HG02571 (cell line): ENCODE data around the gene CREB3L1.
"Not testable (repeated sequence)": the region's sequence is repeated elsewhere in the genome, so short reads cannot be mapped to it uniquely, and the experiment has no call there.

Experiments
- ATAC-seq: cut with Tn5 transposase; IDR thresholded peaks from one replicate; pipeline ENCODE4 v1.9.1; 2021; ENCODE audit warnings: mild to moderate bottlenecking, moderate library complexity; ENCODE audit not compliant: unreplicated experiment

Gene CREB3L1

GRCh38 chr11:46248289-46249102 lies 29.0 kb upstream of the CREB3L1 start:
- no peak for ATAC-seq

DNA sequence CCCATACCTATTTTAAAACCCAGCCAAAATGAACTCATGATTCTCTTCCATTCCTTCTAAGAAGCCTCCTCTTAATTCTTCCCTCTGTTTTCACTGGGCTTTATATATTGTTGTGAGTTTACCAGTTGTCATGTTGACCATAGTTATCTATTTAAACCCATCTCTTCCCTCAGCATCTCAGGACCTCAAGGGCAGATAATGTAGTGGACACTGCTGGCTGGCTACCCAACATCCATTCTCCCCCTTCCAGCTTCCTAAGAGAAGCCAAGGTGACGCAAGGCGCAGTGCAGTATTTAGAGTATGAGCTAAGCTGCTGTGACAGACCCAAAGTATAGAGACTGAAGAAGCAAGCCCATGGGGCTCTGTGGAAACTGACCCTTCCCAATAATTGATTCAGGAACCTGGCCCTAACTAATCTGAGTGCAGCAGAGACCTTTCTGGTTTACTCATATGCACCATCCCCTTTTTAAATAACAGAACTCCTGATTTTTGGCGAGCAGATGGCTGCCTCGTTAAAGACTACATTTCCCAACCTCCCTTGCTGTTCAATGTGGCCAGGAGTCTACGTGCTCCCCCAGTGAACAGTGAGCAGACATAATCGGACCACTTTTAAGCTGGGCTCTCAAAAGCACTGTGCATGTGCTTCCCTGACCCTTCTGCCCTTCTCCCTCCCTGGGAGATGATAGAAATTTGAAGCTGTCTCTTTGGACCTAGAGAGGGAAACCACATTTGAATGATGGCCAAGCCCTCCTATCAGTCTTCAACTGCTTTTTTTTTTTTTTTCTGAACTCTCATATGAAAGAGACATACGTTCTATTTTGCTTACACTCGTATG lies 28.1 kb upstream of the CREB3L1 start:
- ATAC-seq: no peak

- ATAC-seq: no peak
These were observed 27.3 kb upstream of the CREB3L1 start for GRCh38 chr11:46249938-46250744.

DNA sequence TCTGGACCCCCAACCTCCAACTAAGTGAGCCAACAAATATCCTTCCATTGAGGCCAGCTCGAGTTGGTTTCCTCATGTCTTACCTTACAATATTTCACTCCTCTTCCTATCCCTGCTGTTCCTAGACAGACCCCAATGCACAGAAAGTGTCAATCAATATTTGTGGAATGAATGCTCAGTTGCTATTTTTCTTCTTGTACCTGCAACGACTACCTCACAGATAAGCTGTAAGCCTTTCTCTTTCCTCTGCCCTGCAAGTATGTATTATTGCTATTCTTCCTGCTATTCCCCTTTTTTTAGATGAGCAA lies 26.8 kb upstream of the CREB3L1 start:
- no peak for ATAC-seq

- ATAC-seq: no peak
These were observed 25.5 kb upstream of the CREB3L1 start for GRCh38 chr11:46251954-46252353.

DNA sequence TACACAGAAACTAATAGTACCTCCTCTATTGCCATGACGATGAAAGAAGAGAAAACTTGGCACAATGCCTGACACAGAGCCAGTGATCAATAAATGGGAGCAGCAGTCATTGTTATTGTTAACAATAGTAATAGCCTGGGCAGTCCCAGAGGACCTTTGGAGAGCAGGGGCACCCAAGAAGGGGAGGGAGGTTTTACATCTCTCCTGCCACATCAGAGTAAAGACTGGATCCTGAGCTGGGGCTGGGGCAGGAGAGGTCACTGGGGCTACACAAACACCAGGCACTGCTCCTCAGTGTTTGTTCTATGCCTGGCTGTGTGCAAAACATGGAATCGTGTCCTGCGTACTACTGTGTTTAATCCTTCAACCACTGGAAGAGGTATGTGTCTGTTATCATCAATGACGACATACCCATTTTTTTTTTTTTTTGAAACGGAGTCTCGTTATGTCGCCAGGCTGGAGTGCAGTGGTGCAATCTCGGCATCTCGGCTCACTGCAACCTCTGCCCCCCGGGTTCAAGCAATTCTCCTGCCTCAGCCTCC lies 25.0 kb upstream of the CREB3L1 start:
- no peak for ATAC-seq

DNA sequence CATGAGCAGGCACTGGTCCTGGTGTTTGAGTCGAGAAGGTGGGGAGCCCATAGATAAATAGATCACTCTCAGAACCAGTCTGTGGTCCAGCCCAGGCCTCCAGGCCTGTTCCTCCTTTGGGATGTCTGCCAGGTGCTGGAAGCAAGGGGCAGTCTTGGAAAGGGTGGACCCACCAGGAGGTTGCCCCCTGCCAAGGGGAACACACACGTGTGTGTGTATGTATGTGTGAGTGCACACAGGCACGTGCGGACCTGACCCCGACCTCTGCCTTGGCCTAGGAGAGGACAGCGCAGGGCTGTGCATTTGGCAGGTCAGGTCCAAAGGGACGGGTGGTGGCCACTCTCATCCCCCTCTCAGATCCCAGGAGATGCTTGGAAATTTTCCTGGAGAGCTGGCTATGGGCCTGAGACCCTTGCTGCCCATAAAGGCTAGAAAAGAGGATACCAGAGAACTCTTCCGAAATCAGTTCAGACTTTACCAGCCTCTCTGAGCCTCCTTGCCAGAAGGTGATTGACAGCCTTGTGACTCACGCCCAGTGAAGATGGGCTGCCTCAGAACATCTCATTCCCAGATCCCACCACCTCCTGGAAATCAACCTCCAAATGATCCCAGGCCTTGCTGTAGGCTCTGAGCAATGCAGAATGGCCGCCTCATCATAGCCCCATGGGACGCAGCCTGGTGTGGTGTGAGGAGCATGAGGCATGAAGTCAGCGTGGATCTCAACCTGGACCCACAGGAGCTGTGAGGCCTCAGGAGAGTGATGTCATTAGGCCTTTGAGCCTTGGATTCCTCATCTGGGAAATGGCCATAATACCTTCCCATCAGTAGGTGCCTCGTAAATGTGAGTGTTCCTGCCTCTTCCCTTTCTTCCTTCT lies 24.0 kb upstream of the CREB3L1 start:
- no peak for ATAC-seq

- no peak for ATAC-seq
These were observed 23.4 kb upstream of the CREB3L1 start for GRCh38 chr11:46254133-46254491.

DNA sequence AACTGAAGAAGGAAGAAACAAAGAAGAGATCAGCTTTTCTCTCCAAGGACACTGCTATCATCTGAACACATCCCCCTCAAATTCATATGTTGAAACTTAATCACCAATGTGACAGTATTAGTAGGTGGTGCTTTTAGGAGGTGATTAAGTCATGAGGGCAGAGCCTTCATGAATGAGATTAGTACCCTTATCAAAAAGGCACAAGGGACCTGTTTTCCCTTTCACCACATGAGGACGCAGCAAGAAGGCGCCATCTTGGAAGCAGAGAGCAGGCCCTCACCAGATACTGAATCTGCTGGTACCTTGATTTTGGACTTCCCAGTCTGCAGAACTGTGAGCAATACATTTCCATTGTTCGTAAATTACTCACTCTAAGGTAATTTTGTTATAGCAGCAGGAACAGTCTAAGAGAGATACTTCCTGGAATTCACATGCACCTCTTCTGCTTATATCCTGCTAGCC lies 20.9 kb upstream of the CREB3L1 start:
- no peak for ATAC-seq

DNA sequence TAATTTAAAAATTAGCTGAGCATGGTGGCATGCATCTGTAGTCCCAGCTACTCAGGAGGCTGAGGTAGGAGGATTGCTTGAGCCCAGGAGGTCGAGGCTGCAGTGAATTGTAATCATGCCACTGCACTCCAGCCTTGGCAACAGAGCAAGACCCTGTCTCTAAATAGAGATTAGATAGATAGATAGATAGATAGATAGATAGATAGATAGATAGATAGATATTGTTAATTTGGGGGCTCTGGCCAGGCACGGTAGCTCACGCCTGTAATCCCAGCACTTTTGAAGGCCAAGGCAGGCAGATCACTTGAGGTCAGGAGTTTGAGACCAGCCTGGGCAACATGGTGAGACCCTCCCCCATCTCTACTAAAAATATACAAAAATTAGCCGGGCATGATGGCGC lies 18.1 kb upstream of the CREB3L1 start:
- not testable (repeated sequence) for ATAC-seq

DNA sequence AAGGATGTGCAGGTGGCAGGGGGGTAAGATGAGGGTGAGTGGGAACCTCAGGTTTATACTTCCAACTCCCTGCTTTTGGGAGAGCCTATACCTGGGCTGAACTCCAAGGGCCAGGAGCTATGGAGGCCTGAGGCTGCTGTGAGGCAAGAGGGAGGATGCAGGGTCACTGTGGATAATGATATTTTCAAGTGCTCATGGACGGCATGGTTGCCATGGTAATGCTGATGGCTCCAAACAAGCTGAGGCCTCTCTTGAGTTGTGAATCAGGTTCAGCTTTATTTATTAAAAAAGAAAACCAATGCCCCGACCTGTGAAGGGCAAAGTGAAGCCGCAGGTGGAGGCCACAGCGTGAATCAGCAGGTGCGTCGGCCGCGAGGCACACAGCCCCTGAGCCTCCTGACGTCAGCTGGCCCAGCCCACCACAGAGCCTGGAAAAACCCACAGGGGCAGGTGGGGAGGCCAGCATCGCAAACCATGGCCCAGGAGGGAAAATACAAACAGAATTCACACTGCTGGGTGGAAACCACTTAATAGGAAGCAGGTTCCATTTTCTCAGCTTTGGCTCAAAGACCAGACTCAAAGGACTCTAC lies 17.4 kb upstream of the CREB3L1 start:
- no peak for ATAC-seq

DNA sequence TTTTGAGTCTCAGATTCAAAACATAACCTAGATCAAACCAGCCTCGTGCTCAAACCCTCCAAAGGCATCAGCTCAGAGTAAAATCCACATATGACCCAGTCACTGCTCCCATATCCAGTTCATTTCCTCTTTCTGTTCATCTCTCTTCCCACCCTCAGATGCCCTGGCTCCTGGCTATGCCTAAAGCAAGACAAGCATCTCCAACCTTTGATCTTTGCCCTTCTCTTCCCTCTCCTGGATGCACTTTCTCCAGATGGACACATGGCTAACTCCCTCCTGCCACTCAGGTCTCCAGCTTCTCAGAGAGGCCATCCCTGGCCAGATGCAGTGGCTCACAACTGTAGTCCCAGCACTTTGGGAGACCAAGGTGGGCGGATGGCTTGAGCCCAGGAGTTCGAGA lies 14.3 kb upstream of the CREB3L1 start:
- ATAC-seq: no peak

- no peak for ATAC-seq
These were observed 13.4 kb upstream of the CREB3L1 start for GRCh38 chr11:46264030-46264429.

DNA sequence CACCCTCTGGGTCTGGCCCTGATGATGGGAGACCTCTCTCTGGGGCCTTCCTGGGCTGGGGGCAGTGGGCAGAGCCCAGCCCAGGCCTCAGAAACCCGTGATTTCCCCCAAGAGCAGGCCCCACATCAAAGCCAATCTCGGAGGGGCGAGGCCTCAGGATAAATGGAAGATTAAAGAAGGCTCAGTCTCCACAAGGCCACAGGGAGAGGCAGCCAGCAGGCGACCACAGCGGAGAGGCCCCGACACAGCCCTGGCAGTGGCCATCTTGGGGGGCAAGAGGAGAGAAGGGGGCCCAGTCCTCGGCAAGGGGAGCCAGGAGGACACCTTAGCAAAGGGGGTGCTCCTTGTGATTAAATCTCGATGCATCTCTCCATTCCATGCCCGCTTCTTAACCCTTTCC lies 12.5 kb upstream of the CREB3L1 start:
- no peak for ATAC-seq

- ATAC-seq: no peak
These were observed 11.7 kb upstream of the CREB3L1 start for GRCh38 chr11:46265764-46266163.

- ATAC-seq: no peak
These were observed 9.5 kb upstream of the CREB3L1 start for GRCh38 chr11:46267930-46268329.

DNA sequence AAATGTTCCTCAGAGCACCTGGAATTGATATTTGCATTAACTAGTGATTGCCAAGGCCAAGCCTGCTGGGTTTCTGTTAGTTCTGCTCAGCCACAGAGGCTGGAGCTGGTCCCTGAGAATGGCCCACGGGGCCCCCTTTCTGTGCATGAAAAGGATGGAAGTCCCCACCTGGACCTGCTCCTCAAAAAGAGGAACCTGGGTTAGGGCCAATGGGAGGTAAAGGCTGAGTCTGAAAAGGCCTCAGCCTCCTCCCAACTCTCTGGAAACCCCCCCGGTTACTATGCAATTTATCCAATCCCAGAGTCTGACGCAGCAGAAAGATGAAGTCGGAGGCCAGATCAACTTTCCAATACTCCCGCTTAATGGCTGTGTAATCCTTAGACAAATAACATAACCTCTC lies 6.8 kb upstream of the CREB3L1 start:
- no peak for ATAC-seq

- no peak for ATAC-seq
These were observed 6.1 kb upstream of the CREB3L1 start for GRCh38 chr11:46271407-46271806.

- no peak for ATAC-seq
These were observed 5.3 kb upstream of the CREB3L1 start for GRCh38 chr11:46271875-46272815.
